ENCODE data around the gene MED1.

MED1 gene

GRCh38 chr17:39359994-39360393, 91.1 kb downstream of the MED1 start:
- H3K4me2 ChIP-seq (ENCODE audit: low read length), result no peak overlapping the region
- H3K9me3 ChIP-seq (replicated peaks; ENCODE audit: low read length), result no peaks in the 10 kb centered on the region
- peaks cover under 1% of the 10 kb centered on the region for H3K4me1 ChIP-seq (ENCODE audit: control insufficient read depth, insufficient read depth, low read length)
- no peak overlapping the region for H3K4me3 ChIP-seq (ENCODE audit: low read length)
- no peak overlapping the region for H3K9ac ChIP-seq (ENCODE audit: low read depth, low read length)
- H3K36me3 ChIP-seq (ENCODE audit: insufficient read depth, low read length), result no peaks in the 10 kb centered on the region
- H3K27me3 ChIP-seq (ENCODE audit: control insufficient read depth, insufficient read depth, low read length), result no peaks in the 10 kb centered on the region

GRCh38 chr17:39357986-39358385, 93.1 kb downstream of the MED1 start:
- Histone ChIP-seq H3K27me3 (ENCODE audit: control insufficient read depth, insufficient read depth, low read length) (no peaks in the 10 kb centered on the region), H3K4me1 (ENCODE audit: control insufficient read depth, insufficient read depth, low read length) (no peaks in the 10 kb centered on the region), H3K4me3 (ENCODE audit: low read length) (no peak overlapping the region), H3K4me2 (ENCODE audit: low read length) (no peak overlapping the region), H3K9me3 (replicated peaks; ENCODE audit: low read length) (no peaks in the 10 kb centered on the region), H3K9ac (ENCODE audit: low read depth, low read length) (no peak overlapping the region), H3K36me3 (ENCODE audit: insufficient read depth, low read length) (no peaks in the 10 kb centered on the region)

GRCh38 chr17:39357488-39357887, 93.6 kb downstream of the MED1 start:
- Histone ChIP-seq H3K36me3 (ENCODE audit: insufficient read depth, low read length) (no peaks in the 10 kb centered on the region), H3K4me1 (ENCODE audit: control insufficient read depth, insufficient read depth, low read length) (no peaks in the 10 kb centered on the region), H3K4me2 (ENCODE audit: low read length) (no peak overlapping the region), H3K27me3 (ENCODE audit: control insufficient read depth, insufficient read depth, low read length) (no peaks in the 10 kb centered on the region), H3K4me3 (ENCODE audit: low read length) (no peak overlapping the region), H3K9me3 (replicated peaks; ENCODE audit: low read length) (no peaks in the 10 kb centered on the region), H3K9ac (ENCODE audit: low read depth, low read length) (no peak overlapping the region)
